HEK293 (cell line): ENCODE measurements around the gene RNASE4.

ENCODE experiments used
- CTCF ChIA-PET: fragments of 350-600 bp; formaldehyde crosslinking; extraction: SDS; loops from one replicate; lab custom pipeline; 2021; ENCODE audit warnings: antibody characterized with exemption; lab: Yijun Ruan, JAX
- POLR2A ChIA-PET: fragments of 300-600 bp; formaldehyde crosslinking; extraction: SDS; loops from one replicate; lab custom pipeline; 2020; ENCODE audit warnings: antibody characterized with exemption, inconsistent platforms; lab: Yijun Ruan, JAX
- H3K27ac ChIP-seq: fragments of 200-500 bp; sonication (Bioruptor generic); 2 replicates; pipeline ENCODE4 v1.5.1; 2014; ENCODE audit warnings: low read depth, low read length, control low read depth, inconsistent platforms; ENCODE audit errors: extremely low read depth
- H3K36me3 ChIP-seq, 2 experiments: fragments of 200-500 bp in 1 of 2; sonication (Bioruptor generic) in 1 of 2; 1 replicate in 1 of 2; 2 replicates in 1 of 2; pipeline ENCODE4 v1.5.1; 2014 to 2017; ENCODE audit warnings: inconsistent platforms in 2 of 2, low read length in 2 of 2; ENCODE audit not compliant: control insufficient read depth in 2 of 2, insufficient read depth in 1 of 2
- H3K4me1 ChIP-seq: fragments of 200-500 bp; sonication (Bioruptor generic); 2 replicates; pipeline ENCODE4 v1.5.1; 2014; ENCODE audit warnings: mild to moderate bottlenecking, low read length, inconsistent platforms; ENCODE audit not compliant: control insufficient read depth, insufficient read depth
- H3K4me3 ChIP-seq: 2 replicates; pipeline ENCODE4 v1.5.1; 2011; ENCODE audit warnings: low read depth, mild to moderate bottlenecking, control low read depth, low read length, moderate library complexity
- H3K9me3 ChIP-seq: fragments of 200-500 bp; sonication (Bioruptor generic); 2 replicates; pipeline ENCODE4 v1.5.1; 2014; ENCODE audit warnings: low read depth, low read length, inconsistent platforms; ENCODE audit not compliant: control insufficient read depth, insufficient read depth
- KLF10 ChIP-seq: fragments of 450-650 bp; IDR thresholded peaks from 2 replicates; pipeline ENCODE4 v1.5.1; 2018; ENCODE audit warnings: missing biosample characterization, mild to moderate bottlenecking, missing genetic modification characterization
- SCRT2 ChIP-seq: fragments of 450-650 bp; formaldehyde crosslinking; IDR thresholded peaks from 2 replicates; pipeline ENCODE4 v1.5.1; 2016; ENCODE audit warnings: missing biosample characterization, missing genetic modification characterization
- SP3 ChIP-seq: fragments of 450-650 bp; formaldehyde crosslinking; IDR thresholded peaks from 2 replicates; pipeline ENCODE4 v1.5.1; 2016; ENCODE audit warnings: missing biosample characterization, missing genetic modification characterization
- TRIM28 ChIP-seq: IDR thresholded peaks from 2 replicates; pipeline ENCODE4 v1.6.1; 2011; ENCODE audit warnings: low read length, control low read depth, borderline replicate concordance
- YY1 ChIP-seq: fragments of 450-650 bp; formaldehyde crosslinking; IDR thresholded peaks from 2 replicates; pipeline ENCODE4 v1.5.1; 2018; ENCODE audit warnings: missing biosample characterization, missing genetic modification characterization
- ZBTB17 ChIP-seq: fragments of 450-650 bp; formaldehyde crosslinking; IDR thresholded peaks from 2 replicates; pipeline ENCODE4 v1.5.1; 2016; ENCODE audit warnings: missing biosample characterization, missing genetic modification characterization
- ZIC2 ChIP-seq: fragments of 450-650 bp; formaldehyde crosslinking; IDR thresholded peaks from 2 replicates; pipeline ENCODE4 v1.5.1; 2016; ENCODE audit warnings: missing biosample characterization, missing genetic modification characterization
- ZNF239 ChIP-seq: fragments of 450-650 bp; formaldehyde crosslinking; IDR thresholded peaks from 2 replicates; pipeline ENCODE4 v1.5.1; 2016; ENCODE audit warnings: missing biosample characterization, missing genetic modification characterization
- ZNF394 ChIP-seq: fragments of 450-650 bp; formaldehyde crosslinking; IDR thresholded peaks from 2 replicates; pipeline ENCODE4 v1.5.1; 2016; ENCODE audit warnings: missing biosample characterization, missing genetic modification characterization, mild to moderate bottlenecking, moderate library complexity, borderline replicate concordance
- ZNF48 ChIP-seq: fragments of 450-650 bp; formaldehyde crosslinking; IDR thresholded peaks from 2 replicates; pipeline ENCODE4 v1.5.1; 2016; ENCODE audit warnings: missing biosample characterization, missing genetic modification characterization
- ZNF600 ChIP-seq: fragments of 450-650 bp; formaldehyde crosslinking; IDR thresholded peaks from 2 replicates; pipeline ENCODE4 v1.5.1; 2016; ENCODE audit warnings: missing biosample characterization, missing genetic modification characterization
- ZNF76 ChIP-seq: fragments of 450-650 bp; formaldehyde crosslinking; IDR thresholded peaks from 2 replicates; pipeline ENCODE4; 2016; ENCODE audit warnings: low read depth, missing biosample characterization, missing genetic modification characterization, borderline replicate concordance
- ZNF830 ChIP-seq: fragments of 450-650 bp; IDR thresholded peaks from 2 replicates; pipeline ENCODE4 v1.5.0; 2018; ENCODE audit warnings: missing biosample characterization, missing genetic modification characterization, low read depth, mild to moderate bottlenecking, moderate library complexity
- ZSCAN23 ChIP-seq: fragments of 450-650 bp; formaldehyde crosslinking; IDR thresholded peaks from 2 replicates; pipeline ENCODE4 v1.5.1; 2016; ENCODE audit warnings: missing biosample characterization, missing genetic modification characterization
- TF ChIP-seq, protein P1 (sequence below): fragments of 450-650 bp; formaldehyde crosslinking; IDR thresholded peaks from 2 replicates; pipeline ENCODE4 v1.5.1; 2016; ENCODE audit warnings: missing biosample characterization, missing genetic modification characterization
- TF ChIP-seq, protein P2 (sequence below): fragments of 450-650 bp; formaldehyde crosslinking; IDR thresholded peaks from 2 replicates; pipeline ENCODE4 v1.5.1; 2017; ENCODE audit warnings: missing biosample characterization, mild to moderate bottlenecking, missing genetic modification characterization, moderate library complexity
- TF ChIP-seq, protein P3 (sequence below): fragments of 450-650 bp; formaldehyde crosslinking; IDR thresholded peaks from 2 replicates; pipeline ENCODE4 v1.5.1; 2017; ENCODE audit warnings: missing biosample characterization, missing genetic modification characterization
- TF ChIP-seq, protein P4 (sequence below): fragments of 450-650 bp; formaldehyde crosslinking; IDR thresholded peaks from 2 replicates; pipeline ENCODE4 v1.5.1; 2016; ENCODE audit warnings: missing biosample characterization, missing genetic modification characterization
- TF ChIP-seq, protein P5 (sequence below): fragments of 450-650 bp; formaldehyde crosslinking; IDR thresholded peaks from 2 replicates; pipeline ENCODE4 v1.5.1; 2017; ENCODE audit warnings: missing biosample characterization, missing genetic modification characterization

RNASE4 gene

DNA sequence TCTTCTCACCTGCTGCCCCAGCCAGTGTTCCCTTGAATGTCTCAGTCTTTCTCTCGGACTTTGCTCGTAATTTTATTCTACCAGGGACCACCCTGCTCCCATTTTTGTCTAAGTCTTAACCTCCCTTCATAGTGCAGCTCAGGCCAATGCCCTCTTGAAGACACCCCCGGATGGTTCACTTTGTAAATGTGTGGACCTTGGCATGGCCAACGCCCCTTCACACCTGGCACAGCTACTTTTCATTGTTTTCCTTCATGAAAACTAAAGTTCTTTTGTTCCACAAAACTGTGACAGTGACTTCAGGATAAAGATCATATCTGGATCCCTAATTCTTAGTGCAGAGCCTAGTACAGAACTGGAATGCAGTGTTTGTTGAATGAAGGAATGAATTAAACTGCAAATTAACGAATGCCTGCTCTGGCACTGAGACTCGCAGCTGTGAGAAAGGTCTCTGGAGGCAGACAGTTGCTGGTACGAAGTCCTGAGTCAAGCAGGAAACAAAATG is 3.5 kb upstream of the RNASE4 start:
- no peaks in the 10 kb centered on the region for H3K36me3 ChIP-seq
- no peaks in the 10 kb centered on the region for H3K9me3 ChIP-seq
- peak overlapping the region; percentile 96 for H3K27ac ChIP-seq
- TF ChIP-seq ZNF600 (tag by site-specific recombination), result 0 out of 2 replicates have a peak, but pooled peaks have one; percentile 8
- TF ChIP-seq, protein P1, sequence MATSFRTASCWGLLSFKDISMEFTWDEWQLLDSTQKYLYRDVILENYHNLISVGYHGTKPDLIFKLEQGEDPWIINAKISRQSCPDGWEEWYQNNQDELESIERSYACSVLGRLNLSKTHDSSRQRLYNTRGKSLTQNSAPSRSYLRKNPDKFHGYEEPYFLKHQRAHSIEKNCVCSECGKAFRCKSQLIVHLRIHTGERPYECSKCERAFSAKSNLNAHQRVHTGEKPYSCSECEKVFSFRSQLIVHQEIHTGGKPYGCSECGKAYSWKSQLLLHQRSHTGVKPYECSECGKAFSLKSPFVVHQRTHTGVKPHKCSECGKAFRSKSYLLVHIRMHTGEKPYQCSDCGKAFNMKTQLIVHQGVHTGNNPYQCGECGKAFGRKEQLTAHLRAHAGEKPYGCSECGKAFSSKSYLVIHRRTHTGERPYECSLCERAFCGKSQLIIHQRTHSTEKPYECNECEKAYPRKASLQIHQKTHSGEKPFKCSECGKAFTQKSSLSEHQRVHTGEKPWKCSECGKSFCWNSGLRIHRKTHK, result no peak
- TF ChIP-seq, all 188 proteins: peak for 1
- H3K4me3 ChIP-seq, result peak overlapping the region; percentile 68
- CTCF ChIA-PET, result interaction anchor here (0.7 to 2.9 kb wide), 8 partner anchors 10 to 330 kb away, joined by 3 to 13 read pairs (median 6); partner anchors contain the start of genes APEX1 and OSGEP
- POLR2A ChIA-PET, result interaction anchor here (0.7 to 4.8 kb wide), 9 partner anchors 12 to 338 kb away, joined by 3 to 40 read pairs (median 5); partner anchors contain the start of genes APEX1, OSGEP, PARP2 and PNP
- no peaks in the 10 kb centered on the region; the same call in 1 of the 2 replicates for H3K4me1 ChIP-seq

DNA sequence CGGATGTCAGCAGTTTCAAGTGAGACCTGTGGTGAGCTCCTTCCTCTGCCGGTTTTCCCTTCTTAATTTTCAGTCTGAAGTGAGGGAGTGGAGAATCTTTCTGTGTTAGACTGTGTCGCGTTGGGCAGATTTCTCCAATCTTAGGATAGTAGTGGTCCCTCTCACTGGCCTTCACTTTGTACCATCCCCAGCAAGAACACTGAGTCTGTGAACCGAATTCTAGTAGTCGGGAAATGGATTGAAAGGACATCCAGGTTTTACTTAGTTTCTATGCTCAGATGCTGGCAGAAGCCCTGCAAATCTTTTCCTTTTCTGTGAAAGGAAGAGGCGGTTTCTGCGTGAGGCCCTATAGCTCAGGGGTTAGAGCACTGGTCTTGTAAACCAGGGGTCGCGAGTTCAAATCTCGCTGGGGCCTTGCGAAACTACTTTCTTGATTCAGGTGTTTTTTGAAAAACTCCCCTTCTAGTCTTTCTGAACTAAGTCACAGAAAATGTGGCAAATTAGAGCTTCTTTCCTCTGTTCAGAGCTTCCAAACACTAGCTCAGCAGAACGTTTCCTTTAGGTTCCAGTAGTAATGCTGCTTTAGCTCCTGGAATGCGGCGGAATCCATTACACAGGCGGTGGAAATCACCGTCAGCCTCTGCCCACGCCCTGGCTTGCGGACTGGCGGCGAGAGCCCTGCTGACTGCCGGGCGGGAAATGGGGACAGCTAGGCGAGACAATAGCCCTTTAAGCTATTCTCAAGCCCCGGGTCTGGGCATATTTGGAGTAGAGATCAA is 2.8 kb upstream of the RNASE4 start:
- ChIA-PET CTCF (interaction anchor here (0.7 to 2.9 kb wide), 12 partner anchors 10 to 289 kb away, joined by 3 to 13 read pairs (median 4); partner anchors contain the start of genes APEX1 and OSGEP), POLR2A (interaction anchor here (0.7 to 4.8 kb wide), 12 partner anchors 13 to 338 kb away, joined by 3 to 40 read pairs (median 8); partner anchors contain the start of genes APEX1, OSGEP, PARP2 and PIP4P1)
- H3K4me3 ChIP-seq, result peak overlapping the region; percentile 68
- H3K27ac ChIP-seq, result peak overlapping the region; percentile 96
- H3K9me3 ChIP-seq, result no peaks in the 10 kb centered on the region
- H3K4me1 ChIP-seq, result no peaks in the 10 kb centered on the region; the same call in 1 of the 2 replicates
- no peaks in the 10 kb centered on the region for H3K36me3 ChIP-seq
- TF ChIP-seq SP3 (tag by site-specific recombination) (0 out of 2 replicates have a peak, but pooled peaks have one; percentile 34), ZSCAN23 (tag by site-specific recombination) (0 out of 2 replicates have a peak, but pooled peaks have one; percentile 8), TRIM28 (peak; percentile 94), ZBTB17 (tag by site-specific recombination) (peak; percentile 80), SCRT2 (tag by site-specific recombination) (peak; percentile 75), ZIC2 (0 out of 2 replicates have a peak, but pooled peaks have one; percentile 9), ZNF76 (tag by site-specific recombination) (no peak), ZNF394 (peak; percentile 53; the same call in 1 of the 2 replicates), ZNF239 (tag by site-specific recombination) (no peak), ZNF48 (tag by site-specific recombination) (no peak), KLF10 (tag by site-specific recombination) (peak; percentile 76), ZNF830 (no peak), YY1 (tag by site-specific recombination) (peak; percentile 52; the same call in 1 of the 2 replicates)
- TF ChIP-seq, protein P2, sequence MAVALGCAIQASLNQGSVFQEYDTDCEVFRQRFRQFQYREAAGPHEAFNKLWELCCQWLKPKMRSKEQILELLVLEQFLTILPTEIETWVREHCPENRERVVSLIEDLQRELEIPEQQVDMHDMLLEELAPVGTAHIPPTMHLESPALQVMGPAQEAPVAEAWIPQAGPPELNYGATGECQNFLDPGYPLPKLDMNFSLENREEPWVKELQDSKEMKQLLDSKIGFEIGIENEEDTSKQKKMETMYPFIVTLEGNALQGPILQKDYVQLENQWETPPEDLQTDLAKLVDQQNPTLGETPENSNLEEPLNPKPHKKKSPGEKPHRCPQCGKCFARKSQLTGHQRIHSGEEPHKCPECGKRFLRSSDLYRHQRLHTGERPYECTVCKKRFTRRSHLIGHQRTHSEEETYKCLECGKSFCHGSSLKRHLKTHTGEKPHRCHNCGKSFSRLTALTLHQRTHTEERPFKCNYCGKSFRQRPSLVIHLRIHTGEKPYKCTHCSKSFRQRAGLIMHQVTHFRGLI (tag by site-specific recombination), result 0 out of 2 replicates have a peak, but pooled peaks have one; percentile 38
- TF ChIP-seq, protein P3, sequence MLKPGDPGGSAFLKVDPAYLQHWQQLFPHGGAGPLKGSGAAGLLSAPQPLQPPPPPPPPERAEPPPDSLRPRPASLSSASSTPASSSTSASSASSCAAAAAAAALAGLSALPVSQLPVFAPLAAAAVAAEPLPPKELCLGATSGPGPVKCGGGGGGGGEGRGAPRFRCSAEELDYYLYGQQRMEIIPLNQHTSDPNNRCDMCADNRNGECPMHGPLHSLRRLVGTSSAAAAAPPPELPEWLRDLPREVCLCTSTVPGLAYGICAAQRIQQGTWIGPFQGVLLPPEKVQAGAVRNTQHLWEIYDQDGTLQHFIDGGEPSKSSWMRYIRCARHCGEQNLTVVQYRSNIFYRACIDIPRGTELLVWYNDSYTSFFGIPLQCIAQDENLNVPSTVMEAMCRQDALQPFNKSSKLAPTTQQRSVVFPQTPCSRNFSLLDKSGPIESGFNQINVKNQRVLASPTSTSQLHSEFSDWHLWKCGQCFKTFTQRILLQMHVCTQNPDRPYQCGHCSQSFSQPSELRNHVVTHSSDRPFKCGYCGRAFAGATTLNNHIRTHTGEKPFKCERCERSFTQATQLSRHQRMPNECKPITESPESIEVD, result peak; percentile 31; the same call in 1 of the 2 replicates
- TF ChIP-seq, protein P4, sequence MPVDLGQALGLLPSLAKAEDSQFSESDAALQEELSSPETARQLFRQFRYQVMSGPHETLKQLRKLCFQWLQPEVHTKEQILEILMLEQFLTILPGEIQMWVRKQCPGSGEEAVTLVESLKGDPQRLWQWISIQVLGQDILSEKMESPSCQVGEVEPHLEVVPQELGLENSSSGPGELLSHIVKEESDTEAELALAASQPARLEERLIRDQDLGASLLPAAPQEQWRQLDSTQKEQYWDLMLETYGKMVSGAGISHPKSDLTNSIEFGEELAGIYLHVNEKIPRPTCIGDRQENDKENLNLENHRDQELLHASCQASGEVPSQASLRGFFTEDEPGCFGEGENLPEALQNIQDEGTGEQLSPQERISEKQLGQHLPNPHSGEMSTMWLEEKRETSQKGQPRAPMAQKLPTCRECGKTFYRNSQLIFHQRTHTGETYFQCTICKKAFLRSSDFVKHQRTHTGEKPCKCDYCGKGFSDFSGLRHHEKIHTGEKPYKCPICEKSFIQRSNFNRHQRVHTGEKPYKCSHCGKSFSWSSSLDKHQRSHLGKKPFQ (tag by site-specific recombination), result peak; percentile 24; the same call in 1 of the 2 replicates
- TF ChIP-seq, protein P5, sequence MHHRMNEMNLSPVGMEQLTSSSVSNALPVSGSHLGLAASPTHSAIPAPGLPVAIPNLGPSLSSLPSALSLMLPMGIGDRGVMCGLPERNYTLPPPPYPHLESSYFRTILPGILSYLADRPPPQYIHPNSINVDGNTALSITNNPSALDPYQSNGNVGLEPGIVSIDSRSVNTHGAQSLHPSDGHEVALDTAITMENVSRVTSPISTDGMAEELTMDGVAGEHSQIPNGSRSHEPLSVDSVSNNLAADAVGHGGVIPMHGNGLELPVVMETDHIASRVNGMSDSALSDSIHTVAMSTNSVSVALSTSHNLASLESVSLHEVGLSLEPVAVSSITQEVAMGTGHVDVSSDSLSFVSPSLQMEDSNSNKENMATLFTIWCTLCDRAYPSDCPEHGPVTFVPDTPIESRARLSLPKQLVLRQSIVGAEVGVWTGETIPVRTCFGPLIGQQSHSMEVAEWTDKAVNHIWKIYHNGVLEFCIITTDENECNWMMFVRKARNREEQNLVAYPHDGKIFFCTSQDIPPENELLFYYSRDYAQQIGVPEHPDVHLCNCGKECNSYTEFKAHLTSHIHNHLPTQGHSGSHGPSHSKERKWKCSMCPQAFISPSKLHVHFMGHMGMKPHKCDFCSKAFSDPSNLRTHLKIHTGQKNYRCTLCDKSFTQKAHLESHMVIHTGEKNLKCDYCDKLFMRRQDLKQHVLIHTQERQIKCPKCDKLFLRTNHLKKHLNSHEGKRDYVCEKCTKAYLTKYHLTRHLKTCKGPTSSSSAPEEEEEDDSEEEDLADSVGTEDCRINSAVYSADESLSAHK (tag by site-specific recombination), result peak; percentile 98
